ENCODE results near the gene FFAR3.

DNA sequence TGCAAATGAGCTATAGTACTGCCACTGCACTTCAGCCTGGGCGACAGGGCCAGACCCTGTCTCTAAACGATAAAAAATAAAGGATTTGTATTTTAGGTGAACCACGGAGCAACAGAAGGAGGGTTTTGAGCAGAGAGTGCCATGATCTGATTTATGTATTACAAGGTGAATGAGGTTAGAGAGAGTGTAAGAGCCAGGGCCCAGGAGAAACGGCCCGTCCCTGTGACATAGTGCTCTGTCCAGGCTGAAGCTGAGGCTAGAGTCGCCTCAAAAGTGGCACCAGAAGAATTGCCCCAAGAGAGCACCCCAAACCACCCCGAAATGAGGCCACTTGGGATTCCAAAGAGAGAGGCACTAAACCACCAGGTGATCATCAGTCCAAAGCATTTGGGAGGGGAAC lies 49.4 kb upstream of the FFAR3 start:
- TF ChIP-seq ZNF274 (IDR thresholded peaks at IDR 0.05; ENCODE audit: low read depth, low read length) (no peak), YY1 (IDR thresholded peaks at IDR 0.05; ENCODE audit: insufficient read depth, insufficient read length) (no peak), SUZ12 (IDR thresholded peaks at IDR 0.05; ENCODE audit: extremely low read depth, insufficient read depth, insufficient read length) (no peak)
